GM12891 (cell line): ENCODE results near the gene APEH.
A peak's percentile ranks its signal among the peaks of the same experiment; 100 is the strongest.

Experiments
- POLR2A ChIP-seq: IDR thresholded peaks from 2 replicates; pipeline ENCODE4 v1.6.1; 2011; ENCODE audit warnings: low read depth, low read length, control low read depth
- POLR2AphosphoS5 ChIP-seq: IDR thresholded peaks from 2 replicates; pipeline ENCODE4 v1.6.1; 2011; ENCODE audit warnings: low read depth, low read length, control low read depth

- TF ChIP-seq POLR2A (no peak; the same call in 1 of the 2 replicates), POLR2AphosphoS5 (0 out of 2 replicates have a peak, but pooled peaks have one; percentile 13)
Measured at GRCh38 chr3:49724586-49724985, 50.4 kb downstream of the APEH start.
